Middle frontal gyrus (tissue), 1 donor: ENCODE results near the gene SYNJ2.

Experiments
- DNase-seq: peaks from one replicate; pipeline ENCODE4 v3.0.0-alpha.2; 2015; ENCODE audit warnings: low spot score; ENCODE audit errors: extremely low spot score

The SYNJ2 gene

DNA sequence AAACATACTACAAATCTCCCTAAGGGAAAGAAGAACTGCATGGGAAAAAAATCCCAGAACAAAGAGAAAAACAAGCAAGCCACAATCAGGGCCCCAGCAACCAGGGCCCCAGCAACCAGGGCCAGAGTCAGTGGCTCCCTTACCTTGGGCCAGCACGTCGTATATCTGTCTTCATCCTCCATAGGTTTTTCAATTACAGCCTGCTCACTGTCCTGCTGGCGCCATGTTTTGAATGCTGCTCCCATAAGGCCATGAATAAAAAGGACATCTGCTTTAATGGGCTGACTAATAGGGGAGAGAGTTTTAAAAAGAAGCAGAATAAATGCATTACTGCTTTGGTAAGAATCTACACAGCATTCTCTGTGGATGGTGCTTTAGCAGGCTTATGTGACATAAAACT, 137.2 kb downstream of the SYNJ2 start:
- DNase-seq: no peak

DNA sequence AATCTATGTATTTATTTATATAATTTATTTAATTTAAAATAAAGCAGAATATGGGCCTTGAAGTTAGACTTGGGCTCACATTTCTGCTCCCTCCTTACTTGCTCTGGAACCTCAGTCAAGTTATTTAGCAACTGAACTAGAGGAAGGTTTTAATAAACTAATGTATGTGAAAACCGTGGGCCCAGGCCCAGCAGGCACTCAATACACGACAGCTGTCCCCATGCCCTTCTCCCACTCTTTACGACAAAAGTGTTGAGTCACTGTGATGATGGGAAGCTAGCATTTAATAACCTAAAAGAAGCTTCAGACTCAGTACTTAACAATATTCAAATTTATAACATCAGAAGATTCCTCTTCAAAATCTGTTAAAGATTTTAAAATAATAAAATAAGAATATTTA, 139.7 kb downstream of the SYNJ2 start:
- no peak for DNase-seq

GRCh38 chr6:158122048-158122447, 140.4 kb downstream of the SYNJ2 start:
- no peak for DNase-seq

DNA sequence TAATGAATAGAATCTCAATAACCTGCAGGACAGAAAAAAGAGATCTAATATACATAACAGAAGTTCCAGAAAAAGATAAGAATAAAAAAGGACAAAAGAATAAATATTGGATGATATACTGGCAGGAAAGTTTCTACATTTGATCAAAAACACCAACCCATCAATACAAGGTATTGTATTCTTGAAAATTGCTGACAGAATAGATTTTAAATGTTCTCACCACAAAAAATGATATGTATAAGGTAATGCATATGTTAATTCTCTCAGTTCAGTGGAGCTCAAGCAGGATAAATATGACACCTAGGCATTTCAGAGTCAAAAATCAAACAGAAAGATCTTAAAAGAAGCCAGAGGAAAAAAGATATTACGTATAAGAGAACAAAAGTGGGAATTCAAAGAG, 142.6 kb downstream of the SYNJ2 start:
- DNase-seq: no peak

DNA sequence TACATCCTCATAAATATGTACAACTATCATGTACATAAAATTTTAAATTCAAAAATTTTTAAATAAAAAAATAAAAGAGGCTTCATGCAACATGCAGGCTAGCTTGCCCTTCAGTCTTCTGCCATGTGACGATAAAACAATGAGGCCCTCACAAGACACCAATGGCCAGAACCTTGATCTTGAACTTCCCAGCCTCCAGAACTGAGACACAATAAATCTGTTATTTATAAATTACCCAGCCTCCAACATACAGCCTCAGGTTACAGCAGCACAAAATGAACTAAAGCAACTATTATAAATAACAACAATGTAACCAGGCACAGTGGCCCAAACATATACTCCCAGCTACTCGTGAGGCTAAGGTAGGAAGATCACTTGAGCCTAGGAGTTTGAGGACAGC, 143.6 kb downstream of the SYNJ2 start:
- DNase-seq: no peak

DNA sequence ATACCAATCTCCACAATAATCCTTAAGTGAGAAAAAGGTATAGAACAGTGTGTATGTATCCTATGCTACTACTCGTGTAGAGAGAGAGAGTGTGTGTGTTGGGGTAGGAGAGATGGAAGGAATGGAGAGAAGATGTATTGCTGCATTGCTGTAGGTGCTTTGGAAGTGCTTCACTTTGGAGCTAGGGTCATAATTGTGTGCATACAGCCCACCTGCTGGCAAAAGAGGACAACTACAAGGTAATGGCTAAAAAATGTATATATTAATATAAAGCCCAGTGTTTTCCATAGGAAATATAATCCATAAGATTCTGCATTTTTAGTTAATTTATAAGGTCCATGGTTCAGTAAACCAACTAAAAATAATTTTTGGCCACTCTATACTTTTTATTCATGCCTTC, 150.3 kb downstream of the SYNJ2 start:
- no peak for DNase-seq

DNA sequence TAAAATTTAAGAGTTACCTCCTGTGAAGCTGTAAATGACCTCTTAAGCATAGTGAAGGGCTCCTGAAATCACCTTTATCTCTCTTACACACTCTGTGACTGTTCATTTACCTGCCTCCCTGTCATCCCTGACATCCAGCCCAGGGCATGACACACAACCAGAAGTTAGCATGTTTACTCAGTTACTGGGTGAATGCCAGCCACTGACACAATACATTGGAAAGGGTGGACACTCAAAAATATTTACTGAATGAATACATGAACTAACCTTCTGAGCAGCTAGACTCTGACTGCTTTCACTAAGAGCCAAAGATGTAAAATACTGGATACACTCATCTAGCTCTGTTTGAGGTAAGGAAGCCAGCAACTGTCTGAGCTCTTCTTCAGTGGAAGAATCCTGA, 161.1 kb downstream of the SYNJ2 start:
- DNase-seq: no peak

DNA sequence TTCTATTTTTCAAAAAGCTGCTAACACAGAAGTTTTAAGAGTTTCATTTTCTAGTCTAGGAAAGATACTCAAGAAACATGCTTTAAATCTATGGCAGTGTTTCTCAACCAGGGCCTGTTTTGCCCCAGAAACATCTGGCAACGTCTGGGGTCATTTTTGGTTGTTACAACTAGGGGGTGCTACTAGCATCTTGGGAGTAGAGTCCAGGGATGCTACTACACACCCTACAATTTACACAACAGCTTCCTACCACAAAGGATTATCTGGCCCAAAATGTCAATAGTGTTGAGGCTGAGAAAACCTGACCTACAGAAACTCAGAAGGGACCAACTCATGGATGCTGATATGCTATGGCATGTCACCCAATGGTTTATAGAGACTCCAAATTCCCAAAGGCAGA, 162.0 kb downstream of the SYNJ2 start:
- no peak for DNase-seq
